ENCODE data around the gene AFMID.
A peak's percentile ranks its signal among the peaks of the same experiment; 100 is the strongest.

The AFMID gene

DNA sequence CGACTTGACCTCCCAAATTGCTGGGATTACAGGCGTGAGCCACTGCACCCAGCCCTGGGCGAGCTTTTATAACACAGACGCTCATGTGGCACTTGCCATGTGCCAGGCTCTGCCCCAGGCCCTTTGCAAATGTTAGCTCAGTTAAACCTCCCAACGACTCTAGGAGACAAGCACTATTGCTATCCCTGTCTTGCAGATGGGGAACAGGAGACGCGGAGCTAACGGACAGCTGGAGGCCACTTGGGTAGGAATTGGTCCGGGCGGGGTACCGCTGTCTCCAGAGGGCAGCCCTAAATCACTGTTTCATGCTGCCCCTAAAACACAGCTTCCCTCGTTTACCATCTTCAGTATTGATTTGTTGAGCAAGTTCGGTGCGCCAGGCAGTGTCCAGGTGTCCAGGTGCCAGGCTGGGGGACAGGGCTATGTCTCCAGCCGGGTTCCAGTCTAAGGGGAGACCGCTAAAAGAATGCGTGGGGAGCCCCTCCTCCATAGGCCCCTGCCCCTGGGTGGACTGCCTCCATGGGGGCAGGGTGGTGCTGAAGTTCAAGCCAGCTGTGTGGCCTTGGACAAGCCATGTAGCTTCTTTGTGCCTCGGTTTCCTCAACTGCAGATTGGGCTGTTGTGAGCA lies 68.0 kb downstream of the AFMID start:
- no peak for DNase-seq (ENCODE audit: low spot score)

DNA sequence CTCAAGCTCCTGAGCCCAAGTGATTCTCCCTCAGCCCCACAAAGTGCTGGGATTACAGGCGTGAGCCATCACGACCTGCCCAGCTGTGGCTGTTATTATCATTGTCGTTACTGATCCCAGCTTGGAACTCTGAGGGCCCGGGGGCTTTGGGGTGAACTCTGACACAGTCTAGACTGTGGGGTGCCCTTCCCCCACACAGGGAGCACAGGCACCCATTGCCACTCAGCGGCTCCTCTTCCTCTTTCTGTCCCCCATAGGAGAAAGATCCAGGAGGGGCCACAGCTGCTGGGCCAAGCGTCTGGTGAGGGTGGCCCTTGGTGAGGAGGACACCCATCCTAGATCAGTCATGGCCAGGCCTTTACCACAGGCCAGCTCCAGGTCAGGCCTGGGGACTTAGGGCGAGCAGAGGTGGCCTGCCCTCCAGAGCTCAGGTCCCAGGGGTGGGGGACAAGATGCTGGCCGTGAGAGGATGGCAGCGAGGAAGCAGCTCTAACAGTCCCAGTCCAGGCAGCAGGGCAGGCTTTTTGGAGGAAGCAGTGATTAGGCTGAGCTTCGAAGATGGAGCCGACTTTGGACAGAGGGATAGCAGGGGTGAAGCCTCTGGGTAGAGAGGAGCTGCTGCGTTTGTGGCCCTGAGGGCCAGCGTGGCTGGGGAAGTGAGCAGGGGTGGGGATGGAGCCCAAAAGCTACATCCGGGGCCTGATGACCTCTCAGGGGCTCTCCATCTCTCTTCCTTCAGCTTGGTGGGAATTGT lies 69.0 kb downstream of the AFMID start:
- peak; percentile 26 for DNase-seq (ENCODE audit: low spot score)

DNA sequence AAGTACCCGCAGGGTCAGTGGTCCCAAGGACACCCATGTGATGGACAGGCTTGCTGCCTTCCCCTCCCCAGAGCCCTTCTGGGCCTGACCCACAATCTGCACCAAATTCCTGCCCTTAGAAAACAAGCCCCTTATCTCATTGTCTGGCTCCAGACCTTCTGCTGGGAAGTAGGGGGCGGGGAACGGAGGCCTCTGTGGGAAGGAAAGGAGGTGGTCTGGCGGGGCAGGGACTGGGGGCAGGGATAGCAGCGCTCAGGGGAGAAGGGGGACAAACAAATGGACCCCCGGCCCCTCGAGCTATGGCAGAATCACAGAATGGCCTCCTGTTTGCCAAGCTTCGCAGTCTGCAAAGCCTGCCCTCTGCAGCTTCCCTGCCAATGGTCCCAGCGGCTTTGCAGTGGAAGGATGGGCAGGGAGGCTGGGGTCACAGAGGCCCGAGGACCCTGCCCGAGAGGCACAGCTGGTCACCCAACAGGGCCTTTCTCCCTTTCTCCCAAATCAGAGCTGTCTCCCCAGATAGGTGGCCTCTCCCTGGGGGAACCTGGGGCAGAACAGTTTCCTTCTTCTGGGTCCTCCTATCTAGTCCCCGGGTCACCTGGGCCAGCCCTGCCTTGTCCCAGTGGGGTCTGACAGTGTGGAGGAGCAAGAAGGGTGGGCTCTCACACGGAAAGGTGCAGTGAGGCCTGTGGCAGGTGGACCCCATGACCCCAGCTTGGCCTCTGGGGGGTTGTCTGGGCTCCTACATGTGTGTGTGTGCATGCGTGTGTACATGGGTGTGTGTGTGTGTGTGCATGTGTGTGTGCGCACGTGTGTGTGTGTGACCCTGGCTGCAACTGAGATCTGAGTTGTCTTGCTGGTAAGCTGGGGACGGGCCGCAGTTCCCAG lies 69.8 kb downstream of the AFMID start:
- peak; percentile 63 for DNase-seq (ENCODE audit: low spot score)

Small RNAs within 50 kb of the gene (small RNA-seq; reads per million reads assigned to genes)
- 0 reads per million in 2 experiments for gene AC087645.1
